ENCODE measurements around the gene ANKRD36.

DNA sequence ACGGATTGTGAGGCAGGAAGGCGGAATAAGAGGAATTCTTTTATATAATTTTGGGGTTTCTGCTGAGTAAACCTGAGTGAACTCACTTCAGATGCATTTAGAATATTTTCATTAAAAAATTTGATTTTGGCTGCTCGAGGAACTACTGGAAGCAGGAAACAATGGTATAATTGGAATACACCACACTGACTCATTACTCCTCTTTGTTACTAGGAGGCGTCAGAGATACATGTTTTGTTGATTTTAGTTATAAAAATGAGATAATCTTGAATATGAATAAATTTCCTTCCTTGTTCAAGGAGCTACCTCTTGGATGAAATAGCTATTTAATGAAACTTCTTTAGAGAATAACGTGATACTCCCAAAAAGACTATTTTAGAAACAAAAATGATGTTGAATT is 97.4 kb downstream of the ANKRD36 start:
- TF ChIP-seq POLR2A (IDR thresholded peaks at IDR 0.05): no peak
- TF ChIP-seq, protein P1, sequence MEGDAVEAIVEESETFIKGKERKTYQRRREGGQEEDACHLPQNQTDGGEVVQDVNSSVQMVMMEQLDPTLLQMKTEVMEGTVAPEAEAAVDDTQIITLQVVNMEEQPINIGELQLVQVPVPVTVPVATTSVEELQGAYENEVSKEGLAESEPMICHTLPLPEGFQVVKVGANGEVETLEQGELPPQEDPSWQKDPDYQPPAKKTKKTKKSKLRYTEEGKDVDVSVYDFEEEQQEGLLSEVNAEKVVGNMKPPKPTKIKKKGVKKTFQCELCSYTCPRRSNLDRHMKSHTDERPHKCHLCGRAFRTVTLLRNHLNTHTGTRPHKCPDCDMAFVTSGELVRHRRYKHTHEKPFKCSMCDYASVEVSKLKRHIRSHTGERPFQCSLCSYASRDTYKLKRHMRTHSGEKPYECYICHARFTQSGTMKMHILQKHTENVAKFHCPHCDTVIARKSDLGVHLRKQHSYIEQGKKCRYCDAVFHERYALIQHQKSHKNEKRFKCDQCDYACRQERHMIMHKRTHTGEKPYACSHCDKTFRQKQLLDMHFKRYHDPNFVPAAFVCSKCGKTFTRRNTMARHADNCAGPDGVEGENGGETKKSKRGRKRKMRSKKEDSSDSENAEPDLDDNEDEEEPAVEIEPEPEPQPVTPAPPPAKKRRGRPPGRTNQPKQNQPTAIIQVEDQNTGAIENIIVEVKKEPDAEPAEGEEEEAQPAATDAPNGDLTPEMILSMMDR (IDR thresholded peaks at IDR 0.05): no peak

All from testis (tissue), 2 donors.